ENCODE data around the gene GPN2. TPM values are rescaled to one million over a fixed set of nuclear protein-coding genes. Genes with fewer than 3 reads are reported as not detected.

GPN2 gene
- total RNA-seq, 1 donor from 2014 or later: 21.4 TPM

DNA sequence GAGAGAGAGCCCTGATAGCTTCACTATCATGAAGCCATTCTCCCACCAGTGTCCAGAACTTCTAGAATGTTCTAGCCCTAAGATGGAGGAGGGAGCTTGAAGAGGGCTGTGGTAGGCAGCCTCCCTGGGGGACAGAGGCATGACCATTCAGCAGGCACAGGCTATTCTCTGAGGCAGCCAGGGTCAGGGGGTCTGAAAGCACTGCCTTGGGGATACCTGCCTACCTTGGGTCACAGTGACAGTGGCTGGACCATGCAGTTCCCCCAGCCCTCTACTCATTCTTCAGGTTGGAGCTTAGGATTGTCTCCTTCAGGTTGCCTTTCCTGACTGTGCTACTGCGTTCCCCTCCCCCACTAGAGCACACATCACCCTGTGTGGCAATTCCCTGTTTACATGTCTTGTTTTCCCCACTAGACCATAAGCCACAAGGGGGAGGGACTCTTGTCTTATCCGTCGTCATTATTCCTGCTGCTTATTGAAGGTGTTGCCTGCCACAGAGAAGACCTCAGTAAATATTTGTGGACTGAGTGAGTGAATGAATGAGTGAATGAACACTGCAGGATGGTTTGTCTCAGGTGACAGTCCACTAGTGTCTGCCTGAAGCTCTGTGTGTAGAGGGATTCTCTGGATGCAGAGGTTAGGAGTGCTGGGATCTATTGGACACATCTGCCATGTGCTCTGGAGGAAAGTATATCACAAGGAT, 58.4 kb downstream of the GPN2 start:
- no peak for DNase-seq
- no peaks in the 10 kb centered on the region for H3K36me3 Mint-ChIP-seq (ENCODE audit: unreplicated experiment)
- H3K9me3 Mint-ChIP-seq (ENCODE audit: unreplicated experiment): peaks cover 6% of the 10 kb centered on the region
- H3K4me1 Mint-ChIP-seq (ENCODE audit: low read depth, unreplicated experiment): peaks cover 26% of the 10 kb centered on the region
- H3K27me3 Mint-ChIP-seq (ENCODE audit: unreplicated experiment): peaks cover 16% of the 10 kb centered on the region
- H3K4me3 Mint-ChIP-seq (ENCODE audit: unreplicated experiment): no peak overlapping the region
- no peak overlapping the region for H3K27ac Mint-ChIP-seq (ENCODE audit: unreplicated experiment)
- TF ChIP-seq, protein P1, sequence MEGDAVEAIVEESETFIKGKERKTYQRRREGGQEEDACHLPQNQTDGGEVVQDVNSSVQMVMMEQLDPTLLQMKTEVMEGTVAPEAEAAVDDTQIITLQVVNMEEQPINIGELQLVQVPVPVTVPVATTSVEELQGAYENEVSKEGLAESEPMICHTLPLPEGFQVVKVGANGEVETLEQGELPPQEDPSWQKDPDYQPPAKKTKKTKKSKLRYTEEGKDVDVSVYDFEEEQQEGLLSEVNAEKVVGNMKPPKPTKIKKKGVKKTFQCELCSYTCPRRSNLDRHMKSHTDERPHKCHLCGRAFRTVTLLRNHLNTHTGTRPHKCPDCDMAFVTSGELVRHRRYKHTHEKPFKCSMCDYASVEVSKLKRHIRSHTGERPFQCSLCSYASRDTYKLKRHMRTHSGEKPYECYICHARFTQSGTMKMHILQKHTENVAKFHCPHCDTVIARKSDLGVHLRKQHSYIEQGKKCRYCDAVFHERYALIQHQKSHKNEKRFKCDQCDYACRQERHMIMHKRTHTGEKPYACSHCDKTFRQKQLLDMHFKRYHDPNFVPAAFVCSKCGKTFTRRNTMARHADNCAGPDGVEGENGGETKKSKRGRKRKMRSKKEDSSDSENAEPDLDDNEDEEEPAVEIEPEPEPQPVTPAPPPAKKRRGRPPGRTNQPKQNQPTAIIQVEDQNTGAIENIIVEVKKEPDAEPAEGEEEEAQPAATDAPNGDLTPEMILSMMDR (IDR thresholded peaks at IDR 0.05; ENCODE audit: partially characterized antibody, unreplicated experiment): no peak

DNA sequence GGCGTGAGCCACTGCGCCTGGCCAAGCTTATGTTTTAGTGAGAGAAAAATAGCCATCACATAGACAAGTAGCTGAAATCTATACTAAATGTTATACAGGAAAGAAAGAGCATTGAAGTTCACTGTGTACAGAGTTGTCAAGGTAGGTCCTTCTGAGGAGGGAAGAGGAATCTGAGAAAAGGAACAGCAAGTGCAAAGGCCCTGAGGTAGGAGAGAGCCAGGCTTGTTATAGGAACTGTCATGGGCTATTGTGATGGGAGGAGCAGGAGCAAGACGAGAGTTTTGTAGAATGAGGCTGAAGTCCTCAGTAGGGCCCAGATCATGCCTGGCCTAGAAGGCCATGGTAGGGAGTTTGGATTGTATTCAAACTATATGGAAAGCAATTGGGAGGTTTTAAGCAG, 59.0 kb downstream of the GPN2 start:
- DNase-seq: no peak
- Mint-ChIP-seq H3K4me3 (ENCODE audit: unreplicated experiment) (peak overlapping the region; percentile 8), H3K36me3 (ENCODE audit: unreplicated experiment) (no peaks in the 10 kb centered on the region), H3K27ac (ENCODE audit: unreplicated experiment) (peak overlapping the region; percentile 4), H3K4me1 (ENCODE audit: low read depth, unreplicated experiment) (peaks cover 26% of the 10 kb centered on the region), H3K27me3 (ENCODE audit: unreplicated experiment) (peaks cover 15% of the 10 kb centered on the region), H3K9me3 (ENCODE audit: unreplicated experiment) (peaks cover 7% of the 10 kb centered on the region)
- TF ChIP-seq, protein P1 (IDR thresholded peaks at IDR 0.05; ENCODE audit: partially characterized antibody, unreplicated experiment): no peak

DNA sequence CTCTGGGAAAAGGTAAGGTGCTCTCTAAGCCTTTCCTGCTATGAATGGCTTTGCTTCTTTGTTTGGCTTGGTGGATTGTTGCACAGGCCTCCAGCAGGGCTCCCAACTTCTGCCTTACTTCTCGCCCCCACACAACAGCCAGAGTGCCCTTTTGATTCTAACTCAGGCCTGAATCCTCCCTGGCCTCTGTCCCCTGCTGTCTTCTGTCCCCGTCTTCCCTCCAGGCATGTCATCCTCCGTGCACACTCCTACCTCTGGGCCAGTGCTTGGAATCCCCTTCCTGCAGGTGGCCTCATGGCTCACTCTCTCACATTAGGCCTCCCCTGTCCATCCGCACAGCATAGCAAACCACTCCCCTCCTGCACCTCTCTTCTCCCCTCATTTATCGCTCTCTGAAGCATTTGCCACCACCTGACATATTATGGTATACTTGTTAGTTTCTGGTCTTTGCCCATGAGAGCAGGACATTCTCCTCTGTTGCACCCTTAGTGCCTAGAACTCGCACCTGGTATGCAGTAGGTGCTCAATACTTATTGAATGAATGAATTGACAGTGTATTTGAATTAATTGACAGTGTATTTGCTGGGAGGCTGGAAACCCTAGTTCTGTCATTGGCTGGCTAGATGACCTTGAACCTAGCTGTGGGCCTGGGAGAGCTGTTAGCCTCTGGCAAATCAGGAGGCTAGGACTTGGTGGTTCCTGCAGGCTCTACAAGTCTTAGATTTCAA, 60.7 kb downstream of the GPN2 start:
- H3K4me1 Mint-ChIP-seq (ENCODE audit: low read depth, unreplicated experiment): peaks cover 26% of the 10 kb centered on the region
- TF ChIP-seq, protein P1 (IDR thresholded peaks at IDR 0.05; ENCODE audit: partially characterized antibody, unreplicated experiment): no peak
- peak overlapping the region; percentile 29 for H3K27ac Mint-ChIP-seq (ENCODE audit: unreplicated experiment)
- H3K36me3 Mint-ChIP-seq (ENCODE audit: unreplicated experiment): no peaks in the 10 kb centered on the region
- peaks cover 13% of the 10 kb centered on the region for H3K27me3 Mint-ChIP-seq (ENCODE audit: unreplicated experiment)
- H3K9me3 Mint-ChIP-seq (ENCODE audit: unreplicated experiment): peaks cover 7% of the 10 kb centered on the region
- H3K4me3 Mint-ChIP-seq (ENCODE audit: unreplicated experiment): peak overlapping the region; percentile 50
- DNase-seq: no peak

- peak overlapping the region; percentile 91 for H3K4me3 Mint-ChIP-seq (ENCODE audit: unreplicated experiment)
- DNase-seq: no peak
- H3K27ac Mint-ChIP-seq (ENCODE audit: unreplicated experiment): no peak overlapping the region
- H3K36me3 Mint-ChIP-seq (ENCODE audit: unreplicated experiment): no peaks in the 10 kb centered on the region
- H3K4me1 Mint-ChIP-seq (ENCODE audit: low read depth, unreplicated experiment): peaks cover 26% of the 10 kb centered on the region
- TF ChIP-seq, protein P1 (IDR thresholded peaks at IDR 0.05; ENCODE audit: partially characterized antibody, unreplicated experiment): no peak
- peaks cover 7% of the 10 kb centered on the region for H3K9me3 Mint-ChIP-seq (ENCODE audit: unreplicated experiment)
- H3K27me3 Mint-ChIP-seq (ENCODE audit: unreplicated experiment): peaks cover 11% of the 10 kb centered on the region
Observed at GRCh38 chr1:26828411-26828991, 61.6 kb downstream of the GPN2 start.
